HCT116 (cell line): ENCODE data around the gene PDE6A. TPM values are rescaled to one million over a fixed set of nuclear protein-coding genes. Genes with fewer than 3 reads are reported as not detected.

ENCODE experiments used
- ATAC-seq: fragments of 200-7000 bp; cut with Tn5 transposase; 2 replicates; pipeline ENCODE4 v1.9.1; 2020; ENCODE audit warnings: mild to moderate bottlenecking, moderate library complexity
- BruUV-seq: library from RNA; stranded (reverse); fragments of 400-500 nt; replicated peaks from 2 replicates; lab custom pipeline; 2021; lab: Mats Ljungman, UMichigan
- CTCF ChIA-PET: fragments of 300-600 bp; sonication (Branson Sonifier 250); formaldehyde crosslinking; loops from one replicate; lab custom pipeline; 2021; ENCODE audit warnings: antibody characterized with exemption; lab: Charles Lee
- POLR2A ChIA-PET: fragments of 300-600, 350-600 bp; sonication (Branson Sonifier 250); formaldehyde crosslinking; loops from one replicate; lab custom pipeline; 2021; ENCODE audit warnings: antibody characterized with exemption; lab: Charles Lee
- RAD21 ChIA-PET, 2 experiments: fragments of 300-600 bp; sonication (Branson Sonifier 250); formaldehyde crosslinking; loops; one replicate each; lab custom pipeline; 2023; ENCODE audit warnings: low total read pairs in 2 of 2; ENCODE audit not compliant: uncharacterized antibody in 2 of 2, unreplicated experiment in 2 of 2, low non-redundant PET in 1 of 2; lab: Charles Lee
- DNase-seq: peaks from one replicate; pipeline ENCODE4 v3.0.0-alpha.2; 2010; ENCODE audit warnings: low read depth, low spot score
- H2AFZ ChIP-seq: fragments of 200-600 bp; shearing (Covaris generic), sonication (generic); 2 replicates; pipeline ENCODE4 v1.6.1; 2017; ENCODE audit warnings: low read depth, mixed run types, mixed read lengths, antibody characterized with exemption, low read length; ENCODE audit not compliant: poor library complexity, severe bottlenecking
- H3K27ac ChIP-seq: 2 replicates; pipeline ENCODE4 v1.5.1; 2012; ENCODE audit warnings: low read depth, low read length
- H3K27me3 ChIP-seq: fragments of 200-600 bp; sonication (generic); 2 replicates; pipeline ENCODE4 v1.6.1; 2016; ENCODE audit warnings: mixed run types, low read length, mixed read lengths; ENCODE audit not compliant: insufficient read depth
- H3K36me3 ChIP-seq, 2 experiments: fragments of 200-500 bp in 1 of 2; fragments of 200-600 bp in 1 of 2; sonication (Bioruptor generic) in 1 of 2; sonication (generic) in 1 of 2; 2 replicates each; pipeline versions ENCODE4 v1.5.1 to v1.6.1; 2014 to 2016; ENCODE audit warnings: low read length in 2 of 2, inconsistent platforms in 1 of 2, mixed read lengths in 1 of 2, mixed run types in 1 of 2; ENCODE audit not compliant: insufficient read depth in 2 of 2, control insufficient read depth in 1 of 2
- H3K4me1 ChIP-seq, 2 experiments: fragments of 200-600 bp in 1 of 2; sonication (generic) in 1 of 2; 2 replicates each; pipeline versions ENCODE4 v1.5.1 to v1.6.1; 2012 to 2017; ENCODE audit warnings: low read length in 2 of 2, inconsistent platforms in 1 of 2, mild to moderate bottlenecking in 1 of 2, mixed read lengths in 1 of 2, mixed run types in 1 of 2, moderate library complexity in 1 of 2; ENCODE audit not compliant: insufficient read depth in 2 of 2, control insufficient read depth in 1 of 2
- H3K4me2 ChIP-seq: fragments of 200-600 bp; sonication (generic); 2 replicates; pipeline ENCODE4 v1.6.1; 2017; ENCODE audit warnings: mixed run types, low read length, mixed read lengths
- H3K4me3 ChIP-seq, 2 experiments: fragments of 200-600 bp in 1 of 2; sonication (generic) in 1 of 2; replicated peaks in 1 of 2; 2 replicates each; pipeline ENCODE4 v1.5.1; 2011 to 2016; ENCODE audit warnings: low read length in 2 of 2, control low read depth in 1 of 2, low read depth in 1 of 2, mild to moderate bottlenecking in 1 of 2, mixed read lengths in 1 of 2, mixed run types in 1 of 2
- H3K79me2 ChIP-seq: fragments of 200-600 bp; sonication (generic); 2 replicates; pipeline ENCODE4 v1.6.1; 2017; ENCODE audit warnings: mild to moderate bottlenecking, mixed run types, low read length, moderate library complexity, mixed read lengths; ENCODE audit not compliant: insufficient read depth
- H3K9ac ChIP-seq: fragments of 200-600 bp; sonication (generic); 2 replicates; pipeline ENCODE4 v1.6.1; 2016; ENCODE audit warnings: low read length, mixed read lengths
- H3K9me2 ChIP-seq: fragments of 200-600 bp; sonication (generic), shearing (Covaris generic); 2 replicates; pipeline ENCODE4 v1.6.1; 2017; ENCODE audit warnings: mixed run types, mild to moderate bottlenecking, moderate library complexity; ENCODE audit not compliant: insufficient read depth
- H3K9me3 ChIP-seq, 2 experiments: fragments of 200-500 bp in 1 of 2; fragments of 200-600 bp in 1 of 2; sonication (Bioruptor generic) in 1 of 2; sonication (generic) in 1 of 2; 2 replicates each; pipeline ENCODE4 v1.6.1; 2014 to 2017; ENCODE audit warnings: low read length in 2 of 2, mixed read lengths in 2 of 2, inconsistent platforms in 1 of 2, low read depth in 1 of 2, mild to moderate bottlenecking in 1 of 2, mixed run types in 1 of 2, moderate library complexity in 1 of 2; ENCODE audit not compliant: control insufficient read depth in 1 of 2, insufficient read depth in 1 of 2
- H4K20me1 ChIP-seq: fragments of 200-600 bp; sonication (generic), shearing (Covaris generic); 2 replicates; pipeline ENCODE4 v1.6.1; 2017; ENCODE audit warnings: mixed run types, mild to moderate bottlenecking, moderate library complexity; ENCODE audit not compliant: insufficient read depth
- ATF3 ChIP-seq: IDR thresholded peaks from 2 replicates; pipeline ENCODE4 v1.6.1; 2012
- CBX3 ChIP-seq: IDR thresholded peaks from 2 replicates; pipeline ENCODE4 v1.6.1; 2012; ENCODE audit warnings: low read depth
- CTCF ChIP-seq, 3 experiments: fragments of 200-600 bp in 1 of 3; sonication (generic) in 1 of 3; IDR thresholded peaks in 2 of 3; conservative IDR thresholded peaks in 1 of 3; 2 replicates each; pipeline ENCODE4 v1.5.1; 2012 to 2017; ENCODE audit warnings: low read depth in 2 of 3, low read length in 2 of 3, antibody characterized with exemption in 1 of 3, borderline replicate concordance in 1 of 3, control low read depth in 1 of 3, mild to moderate bottlenecking in 1 of 3, mixed read lengths in 1 of 3, mixed run types in 1 of 3, moderate library complexity in 1 of 3; ENCODE audit not compliant: insufficient read depth in 1 of 3
- EGR1 ChIP-seq: IDR thresholded peaks from 2 replicates; pipeline ENCODE4 v1.6.1; 2012; ENCODE audit warnings: low read depth
- ELF1 ChIP-seq: IDR thresholded peaks from 2 replicates; pipeline ENCODE4 v1.6.1; 2012; ENCODE audit warnings: low read depth, borderline replicate concordance
- EZH2 ChIP-seq: fragments of 200-600 bp; sonication (generic); IDR thresholded peaks from 2 replicates; pipeline ENCODE4 v1.6.1; 2017; ENCODE audit warnings: antibody characterized with exemption, mixed run types
- EZH2phosphoT487 ChIP-seq: fragments of 200-600 bp; IDR thresholded peaks from 2 replicates; pipeline ENCODE4 v1.6.1; 2018; ENCODE audit warnings: antibody characterized with exemption, borderline replicate concordance
- FOSL1 ChIP-seq: IDR thresholded peaks from 2 replicates; pipeline ENCODE4 v1.6.1; 2012; ENCODE audit warnings: low read depth
- MAX ChIP-seq: IDR thresholded peaks from 2 replicates; pipeline ENCODE4 v1.6.1; 2012
- POLR2A ChIP-seq: IDR thresholded peaks from 2 replicates; pipeline ENCODE4 v1.7.0; 2011; ENCODE audit warnings: borderline replicate concordance; ENCODE audit not compliant: insufficient read depth, insufficient read length; ENCODE audit errors: extremely low read depth
- RAD21 ChIP-seq: IDR thresholded peaks from 2 replicates; pipeline ENCODE4 v1.6.1; 2012; ENCODE audit warnings: low read depth, mild to moderate bottlenecking
- REST ChIP-seq: IDR thresholded peaks from 2 replicates; pipeline ENCODE4 v1.6.1; 2012; ENCODE audit warnings: low read depth
- SRF ChIP-seq: IDR thresholded peaks from 2 replicates; pipeline ENCODE4 v1.6.1; 2012; ENCODE audit warnings: low read depth
- YY1 ChIP-seq: IDR thresholded peaks from 2 replicates; pipeline ENCODE4 v1.6.1; 2011; ENCODE audit warnings: low read length, low read depth, moderate library complexity, mild to moderate bottlenecking; ENCODE audit not compliant: insufficient replicate concordance; ENCODE audit errors: extremely low read depth
- ZBTB33 ChIP-seq: IDR thresholded peaks from 2 replicates; pipeline ENCODE4 v1.6.1; 2011; ENCODE audit warnings: mild to moderate bottlenecking, low read length, moderate library complexity; ENCODE audit not compliant: insufficient replicate concordance; ENCODE audit errors: extremely low read depth
- ZFX ChIP-seq: fragments of 450-650 bp; IDR thresholded peaks from 2 replicates; pipeline ENCODE4 v1.6.1; 2017
- ZNF274 ChIP-seq: fragments of 200-500 bp; sonication (Bioruptor generic); IDR thresholded peaks from 2 replicates; pipeline ENCODE4 v1.6.1; 2014; ENCODE audit warnings: mild to moderate bottlenecking, low read depth, low read length, inconsistent platforms
- intact Hi-C: fragments of 100-400 bp; cut with micrococcal nuclease; formaldehyde crosslinking; loops from 2 replicates; pipeline ENCODE4 v1.10.0; 2022
- total RNA-seq: library from RNA; stranded (reverse); gene quantifications from one replicate; pipeline ENCODE4 v1.2.1, GENCODE V29; 2021; ENCODE audit not compliant: unreplicated experiment

The PDE6A gene
- total RNA-seq, 1 experiment from 2014 or later: not detected

GRCh38 chr5:149953436-149954121 is 9.0 kb upstream of the PDE6A start:
- Histone ChIP-seq H3K27ac (no peak overlapping the region), H4K20me1 (no peaks in the 10 kb centered on the region), H3K9me3 (no peaks in the 10 kb centered on the region), H3K36me3 (no peaks in the 10 kb centered on the region), H3K4me3 (no peak overlapping the region), H3K4me2 (no peak overlapping the region), H3K4me1 (no peaks in the 10 kb centered on the region), H2AFZ (no peak overlapping the region), H3K27me3 (no peaks in the 10 kb centered on the region), H3K9ac (no peak overlapping the region), H3K79me2 (no peaks in the 10 kb centered on the region), H3K9me2 (no peaks in the 10 kb centered on the region)
- CTCF ChIA-PET: no interaction called here
- ATAC-seq (no peak), DNase-seq (no peak)
- no TSS peak for BruUV-seq
- RAD21 ChIA-PET: no interaction called here
- intact Hi-C loops: no loop called here
- no peak for TF ChIP-seq ZFX
- TF ChIP-seq REST: no peak
- TF ChIP-seq CTCF (IDR thresholded peaks at IDR 0.05 in 2 of 3, conservative IDR thresholded peaks at IDR 0.05 in 1 of 3; ENCODE audit: borderline replicate concordance in 1 of 3, insufficient read depth in 1 of 3, low read depth in 2 of 3, low read length in 2 of 3): no peak
- TF ChIP-seq EGR1: no peak
- TF ChIP-seq YY1: no peak
- no peak for TF ChIP-seq EZH2
- no peak for TF ChIP-seq EZH2phosphoT487
- TF ChIP-seq RAD21: no peak
- TF ChIP-seq ELF1: no peak
- TF ChIP-seq ZBTB33: no peak
- TF ChIP-seq MAX: no peak
- no peak for TF ChIP-seq POLR2A
- no peak for TF ChIP-seq SRF
- TF ChIP-seq ATF3: no peak
- no peak for TF ChIP-seq FOSL1
- no peak for TF ChIP-seq ZNF274
- TF ChIP-seq CBX3: no peak
- POLR2A ChIA-PET: no interaction called here
